Right lobe of liver (tissue), 6 donors: Measurements from ENCODE around the gene NDUFAF2. TPM values are rescaled to one million over a fixed set of nuclear protein-coding genes. Genes with fewer than 3 reads are reported as not detected.

ENCODE experiments used
- ATAC-seq, 4 donors: fragments of 200-7000 bp; cut with Tn5 transposase; one replicate each; pipeline ENCODE4 v1.9.1; 2020; ENCODE audit warnings: mild to moderate bottlenecking in 4 of 4, moderate library complexity in 4 of 4
- DNase-seq, 3 donors: peaks; one replicate each; pipeline ENCODE4 v3.0.0-alpha.2; 2020
- H3K27ac ChIP-seq, 3 donors: fragments of 200-600 bp; one replicate each; pipeline ENCODE4 v1.8.0; 2022
- H3K27me3 ChIP-seq, 2 donors: fragments of 200-600 bp; one replicate each; pipeline ENCODE4 v1.8.0; 2022
- H3K36me3 ChIP-seq, 4 donors: fragments of 200-600 bp; sonication (generic) in 1 of 4; one replicate each; pipeline versions ENCODE4 v1.5.1 to v1.8.0; 2017 to 2022; ENCODE audit warnings: control low read depth in 1 of 4
- H3K4me1 ChIP-seq, 4 donors: fragments of 200-600 bp; sonication (generic) in 1 of 4; one replicate each; pipeline versions ENCODE4 v1.5.1 to v1.8.0; 2017 to 2022; ENCODE audit warnings: control low read depth in 1 of 4
- H3K4me3 ChIP-seq, 3 donors: fragments of 200-600 bp; one replicate each; pipeline ENCODE4 v1.8.0; 2022
- H3K9me3 ChIP-seq, 4 donors: fragments of 200-600 bp; sonication (generic) in 1 of 4; one replicate each; pipeline versions ENCODE4 v1.5.1 to v1.8.0; 2017 to 2022; ENCODE audit warnings: control low read depth in 1 of 4
- POLR2A ChIP-seq: fragments of 450-650 bp; IDR thresholded peaks from one replicate; pipeline ENCODE4 v1.6.1; 2017; ENCODE audit warnings: antibody characterized with exemption, mild to moderate bottlenecking
- WGBS: methylation state at CpG from one replicate; pipeline ENCODE4 v1.1.6; 2018; ENCODE audit warnings: low coverage, low lambda C conversion rate; ENCODE audit not compliant: insufficient coverage; ENCODE audit errors: missing lambda C conversion rate; 5-methylcytosine and 5-hydroxymethylcytosine counted together
- intact Hi-C, 2 donors: fragments of 100-400 bp; cut with DNase I; formaldehyde crosslinking; loops; one replicate each; pipeline versions ENCODE4 v1.11.2 to v1.14.1; 2022
- long read RNA-seq: library from polyadenylated mRNA; unstranded; transcript quantifications from one replicate; pipeline ENCODE4 v2.0.0, GENCODE V29; 2019
- total RNA-seq, 6 experiments: library from RNA; depleted of rRNA in 2 of 6; stranded (reverse); fragments of >200 nt in 2 of 6; fragmentation: NEBNext Ultra II Directional in 3 of 6; extraction: Animal tissue kit (Norgen Biotek cat#: 25700) in 3 of 6; gene quantifications; one replicate each; pipeline versions ENCODE4 v1.1.0 to v1.2.4, GENCODE V29; 2016 to 2023
- TF ChIP-seq, protein P1 (sequence below), 4 donors: fragments of 200-600 bp in 3 of 4; fragments of 450-650 bp in 1 of 4; IDR thresholded peaks; one replicate each; pipeline versions ENCODE4 v1.5.1 to v1.8.0; 2016 to 2022; ENCODE audit warnings: antibody characterized with exemption in 4 of 4, mild to moderate bottlenecking in 2 of 4
- donor health status: DM: no; HTN: yes; CAD: no.
- donor health status: DM: no; HTN: no; CAD: no.
- donor health status: DM: no; HTN: no; CAD: no.
- donor health status: DM: no; HTN: yes; CAD: no.
- donor health status: DM: no; HTN: yes; CAD: no.

NDUFAF2 gene, protein sequence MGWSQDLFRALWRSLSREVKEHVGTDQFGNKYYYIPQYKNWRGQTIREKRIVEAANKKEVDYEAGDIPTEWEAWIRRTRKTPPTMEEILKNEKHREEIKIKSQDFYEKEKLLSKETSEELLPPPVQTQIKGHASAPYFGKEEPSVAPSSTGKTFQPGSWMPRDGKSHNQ
- total RNA-seq: 10 to 100 TPM in 5 of 6 experiments, 1 to 10 TPM in 1; 8.4 to 30.1 (median 11.8) TPM
- long read RNA-seq, partial matches to known transcripts: 4 of 8 reads
- long read RNA-seq, other reads (novel, unspliced or antisense): 0 of 8 reads

DNA sequence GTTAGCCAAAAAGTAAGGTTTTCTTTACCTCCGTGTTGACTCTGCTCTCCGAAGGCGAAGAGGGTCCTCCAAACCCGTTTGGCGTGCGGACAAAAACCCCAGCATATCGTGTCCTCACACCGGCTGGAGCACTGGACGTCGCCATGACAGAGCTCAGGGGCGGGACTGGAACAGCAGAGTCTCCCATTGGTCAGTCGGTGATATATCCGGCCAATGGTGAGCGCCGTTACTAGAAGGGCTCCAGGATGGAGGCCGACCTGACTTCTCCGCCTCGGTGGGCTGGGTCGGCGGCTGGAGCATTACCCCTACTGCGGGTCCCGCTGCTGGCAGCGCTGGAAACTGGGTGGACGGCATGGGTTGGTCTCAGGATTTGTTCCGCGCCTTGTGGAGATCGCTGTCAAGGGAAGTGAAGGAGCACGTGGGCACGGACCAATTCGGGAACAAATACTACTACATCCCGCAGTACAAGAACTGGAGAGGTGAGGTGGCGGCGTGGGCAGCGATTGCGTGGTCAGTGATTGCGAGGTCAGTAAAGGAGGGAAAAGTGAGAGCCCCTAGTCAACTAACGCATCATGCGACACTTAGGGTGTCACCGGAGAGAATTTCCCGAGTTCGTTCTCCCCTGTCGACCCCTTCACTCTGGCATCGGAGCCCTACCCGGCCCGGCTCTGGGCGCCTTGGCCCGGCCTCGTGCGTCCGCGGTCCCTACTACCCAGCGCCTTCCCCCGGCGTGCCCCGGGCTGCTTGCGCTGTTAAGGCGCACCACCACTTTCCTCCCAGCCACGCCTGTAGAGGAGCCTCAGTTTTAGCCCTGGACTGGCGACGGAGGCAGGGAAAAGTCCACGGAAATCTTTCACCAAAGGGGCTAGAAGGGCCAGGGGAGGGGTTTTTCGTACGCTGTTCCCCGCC lies at the start of gene NDUFAF2, which contains the start of gene ERCC8:
Gene NDUFAF2, plus strand, starts transcription at position 302 of the 909 bp plus-strand sequence. Its CDS starts 51 bp downstream, at position 353.
Gene ERCC8, minus strand, starts transcription at position 167 of the 909 bp plus-strand sequence. Its CDS starts 62 bp downstream, at position 105.
- no peaks in the 10 kb centered on the region for H3K36me3 ChIP-seq
- intact Hi-C loops: no loop called here
- peak within 1 kb of the TSS; percentile 41 to 58 (median 52) for H3K27ac ChIP-seq
- ATAC-seq (peak; percentile 98 to 100 (median 98)), DNase-seq (peak; percentile 90 to 93 (median 93))
- no peaks in the 10 kb centered on the region for H3K9me3 ChIP-seq
- TF ChIP-seq, protein P1, sequence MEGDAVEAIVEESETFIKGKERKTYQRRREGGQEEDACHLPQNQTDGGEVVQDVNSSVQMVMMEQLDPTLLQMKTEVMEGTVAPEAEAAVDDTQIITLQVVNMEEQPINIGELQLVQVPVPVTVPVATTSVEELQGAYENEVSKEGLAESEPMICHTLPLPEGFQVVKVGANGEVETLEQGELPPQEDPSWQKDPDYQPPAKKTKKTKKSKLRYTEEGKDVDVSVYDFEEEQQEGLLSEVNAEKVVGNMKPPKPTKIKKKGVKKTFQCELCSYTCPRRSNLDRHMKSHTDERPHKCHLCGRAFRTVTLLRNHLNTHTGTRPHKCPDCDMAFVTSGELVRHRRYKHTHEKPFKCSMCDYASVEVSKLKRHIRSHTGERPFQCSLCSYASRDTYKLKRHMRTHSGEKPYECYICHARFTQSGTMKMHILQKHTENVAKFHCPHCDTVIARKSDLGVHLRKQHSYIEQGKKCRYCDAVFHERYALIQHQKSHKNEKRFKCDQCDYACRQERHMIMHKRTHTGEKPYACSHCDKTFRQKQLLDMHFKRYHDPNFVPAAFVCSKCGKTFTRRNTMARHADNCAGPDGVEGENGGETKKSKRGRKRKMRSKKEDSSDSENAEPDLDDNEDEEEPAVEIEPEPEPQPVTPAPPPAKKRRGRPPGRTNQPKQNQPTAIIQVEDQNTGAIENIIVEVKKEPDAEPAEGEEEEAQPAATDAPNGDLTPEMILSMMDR (IDR thresholded peaks at IDR 0.05): no peak
- peak; percentile 64 for TF ChIP-seq POLR2A
- H3K4me3 ChIP-seq: peak within 1 kb of the TSS; percentile 66 to 84 (median 76)
- peaks cover 0 to 11% (median 0%) of the 10 kb centered on the region in 4 donors for H3K4me1 ChIP-seq
- no peaks in the 10 kb centered on the region for H3K27me3 ChIP-seq
- 0% methylated on average over 34 of the region's 64 CpGs for WGBS

DNA sequence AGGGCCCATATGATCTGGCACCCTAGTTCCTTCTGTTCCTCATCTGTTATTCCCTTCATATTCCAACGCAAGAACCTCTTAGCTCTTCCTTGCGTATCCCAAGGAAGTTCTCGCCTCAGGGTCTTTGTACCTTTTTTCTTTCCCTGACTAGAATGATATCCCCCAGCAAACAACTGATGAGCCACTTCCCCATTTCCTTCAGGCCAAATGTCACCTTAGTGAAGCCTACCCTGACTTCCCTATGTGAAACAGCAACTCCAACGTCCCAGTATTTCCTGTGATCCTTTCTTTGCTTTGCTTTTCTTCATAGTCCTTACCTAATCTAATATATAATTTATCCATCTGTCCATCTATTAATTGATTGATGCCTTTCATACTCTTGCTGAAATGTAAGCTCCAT lies 48.0 kb upstream of the NDUFAF2 start:
- Histone ChIP-seq H3K27me3 (no peaks in the 10 kb centered on the region), H3K9me3 (no peaks in the 10 kb centered on the region), H3K4me1 (no peaks in the 10 kb centered on the region), H3K4me3 (no peak overlapping the region), H3K36me3 (no peaks in the 10 kb centered on the region), H3K27ac (no peak overlapping the region)
- TF ChIP-seq, protein P1 (IDR thresholded peaks at IDR 0.05): no peak
- no peak for TF ChIP-seq POLR2A
- WGBS: 89% methylated on average over 3 of the region's 4 CpGs
- intact Hi-C loops: no loop called here
- no peak for DNase-seq
- no peak for ATAC-seq

DNA sequence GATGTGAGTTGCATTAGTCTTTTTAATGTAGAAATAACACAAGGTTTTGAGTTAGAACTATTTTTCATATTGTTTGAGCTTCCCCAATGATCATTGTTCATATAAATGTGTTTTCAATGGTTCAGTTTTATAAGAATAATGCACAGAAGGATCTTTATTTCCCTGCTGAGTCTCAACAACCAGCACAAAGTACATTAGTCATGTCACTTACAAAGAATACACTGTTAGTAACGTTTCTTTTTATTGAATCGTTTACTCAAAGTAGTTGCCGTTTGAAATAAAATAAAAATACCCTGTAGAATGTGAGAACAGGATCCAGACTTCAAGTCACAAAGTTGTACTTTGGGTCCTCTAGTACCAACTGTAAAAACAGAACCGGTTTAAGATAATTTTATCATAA lies 41.6 kb upstream of the NDUFAF2 start:
- no peak for ATAC-seq
- intact Hi-C loops: no loop called here
- no peaks in the 10 kb centered on the region for H3K9me3 ChIP-seq
- WGBS: 78% methylated on average over 4 of the region's 4 CpGs
- H3K27ac ChIP-seq: no peak overlapping the region
- TF ChIP-seq POLR2A: no peak
- TF ChIP-seq, protein P1 (IDR thresholded peaks at IDR 0.05): no peak
- H3K4me3 ChIP-seq: no peak overlapping the region
- no peaks in the 10 kb centered on the region for H3K27me3 ChIP-seq
- no peak for DNase-seq
- H3K36me3 ChIP-seq: no peaks in the 10 kb centered on the region
- no peaks in the 10 kb centered on the region for H3K4me1 ChIP-seq

DNA sequence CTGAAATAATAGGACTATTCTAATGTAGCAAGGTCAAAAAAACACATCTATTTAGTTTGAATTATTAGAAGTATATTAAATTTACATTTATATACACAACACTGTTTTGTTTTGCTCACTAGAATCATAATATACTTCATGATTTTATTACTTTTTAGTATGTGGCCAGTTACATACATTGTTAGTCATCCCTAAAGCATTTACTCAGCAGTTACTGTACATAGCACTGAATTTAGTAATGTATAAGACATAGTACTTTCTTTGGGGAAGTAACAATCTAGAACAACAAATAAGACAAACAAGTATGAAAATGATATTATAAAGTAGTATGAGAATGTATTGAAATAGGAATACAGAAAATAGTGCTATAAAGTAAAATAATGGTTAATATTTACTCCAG lies 28.4 kb upstream of the NDUFAF2 start:
- intact Hi-C loops: no loop called here
- no peaks in the 10 kb centered on the region for H3K9me3 ChIP-seq
- TF ChIP-seq, protein P1 (IDR thresholded peaks at IDR 0.05): no peak
- TF ChIP-seq POLR2A: no peak
- DNase-seq: no peak
- ATAC-seq: no peak
- H3K27ac ChIP-seq: no peak overlapping the region
- no peaks in the 10 kb centered on the region for H3K4me1 ChIP-seq
- no peaks in the 10 kb centered on the region for H3K27me3 ChIP-seq
- H3K4me3 ChIP-seq: no peak overlapping the region
- H3K36me3 ChIP-seq: no peaks in the 10 kb centered on the region
